Ishikawa (cell line): ENCODE measurements around the gene MCRS1.

Source experiments
- CEBPB ChIP-seq: IDR thresholded peaks from 2 replicates; pipeline ENCODE4 v1.6.1; 2012
- CREB1 ChIP-seq: IDR thresholded peaks from 2 replicates; pipeline ENCODE4 v1.6.1; 2012; ENCODE audit warnings: low read depth
- EP300 ChIP-seq: IDR thresholded peaks from 2 replicates; pipeline ENCODE4 v1.6.1; 2012; ENCODE audit warnings: borderline replicate concordance
- FOXM1 ChIP-seq: IDR thresholded peaks from 2 replicates; pipeline ENCODE4 v1.6.1; 2012; ENCODE audit warnings: low read depth, borderline replicate concordance
- RAD21 ChIP-seq: IDR thresholded peaks from 2 replicates; pipeline ENCODE4 v1.6.1; 2012; ENCODE audit warnings: low read depth
- REST ChIP-seq: IDR thresholded peaks from 2 replicates; pipeline ENCODE4 v1.6.1; 2012; ENCODE audit warnings: low read depth, mild to moderate bottlenecking
- TAF1 ChIP-seq: IDR thresholded peaks from 2 replicates; pipeline ENCODE4 v1.6.1; 2012; ENCODE audit warnings: low read depth, mild to moderate bottlenecking
- TEAD4 ChIP-seq: IDR thresholded peaks from 2 replicates; pipeline ENCODE4 v1.6.1; 2012
- YY1 ChIP-seq: IDR thresholded peaks from 2 replicates; pipeline ENCODE4 v1.6.1; 2012; ENCODE audit warnings: low read depth
- ZBTB7A ChIP-seq: IDR thresholded peaks from 2 replicates; pipeline ENCODE4 v1.6.1; 2012; ENCODE audit warnings: low read depth
- TF ChIP-seq, protein P1 (sequence below): IDR thresholded peaks from 2 replicates; pipeline ENCODE4 v1.6.1; 2012
- TF ChIP-seq, protein P2 (sequence below): IDR thresholded peaks from 2 replicates; pipeline ENCODE4 v1.6.1; 2012

DNA sequence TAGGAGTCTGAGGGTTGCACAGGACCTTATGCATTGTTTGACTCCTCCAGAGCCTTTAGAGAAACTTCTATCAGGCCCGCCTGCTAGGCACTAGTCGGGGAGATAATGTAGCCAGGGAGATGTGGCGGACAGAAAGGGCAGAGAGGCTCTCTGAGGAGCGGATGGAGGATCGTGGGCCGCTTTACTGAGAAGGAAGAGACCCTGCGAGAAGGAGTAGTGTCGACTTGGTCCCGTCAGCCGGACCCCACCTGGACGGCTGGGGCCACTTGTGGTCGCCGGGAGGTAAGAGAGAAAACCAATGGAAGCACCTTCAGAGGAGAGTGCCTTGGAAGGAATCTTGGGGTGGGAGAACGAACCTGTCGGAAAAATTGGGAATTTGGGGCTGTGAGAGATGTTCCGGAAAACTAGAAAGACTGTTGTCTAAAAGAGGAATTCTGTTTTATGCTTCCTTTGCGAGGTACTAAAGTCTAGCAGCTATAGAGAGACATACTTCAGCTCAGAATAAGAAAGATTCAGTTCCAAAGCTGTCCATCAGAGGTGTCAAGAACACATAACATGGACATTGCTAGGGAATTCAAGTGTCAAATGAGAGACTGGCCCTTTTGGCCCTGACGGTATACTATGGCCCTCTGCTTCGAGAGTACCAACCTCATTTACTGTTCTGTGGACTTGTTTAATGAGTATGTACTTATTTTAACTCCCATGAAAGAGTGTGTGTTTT, 660 bp upstream of the MCRS1 start:
- TF ChIP-seq, protein P1, sequence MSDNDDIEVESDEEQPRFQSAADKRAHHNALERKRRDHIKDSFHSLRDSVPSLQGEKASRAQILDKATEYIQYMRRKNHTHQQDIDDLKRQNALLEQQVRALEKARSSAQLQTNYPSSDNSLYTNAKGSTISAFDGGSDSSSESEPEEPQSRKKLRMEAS = no peak
- no peak for TF ChIP-seq FOXM1
- TF ChIP-seq CEBPB = no peak
- TF ChIP-seq TEAD4 = no peak
- no peak for TF ChIP-seq ZBTB7A
- no peak for TF ChIP-seq EP300
- TF ChIP-seq, protein P2, sequence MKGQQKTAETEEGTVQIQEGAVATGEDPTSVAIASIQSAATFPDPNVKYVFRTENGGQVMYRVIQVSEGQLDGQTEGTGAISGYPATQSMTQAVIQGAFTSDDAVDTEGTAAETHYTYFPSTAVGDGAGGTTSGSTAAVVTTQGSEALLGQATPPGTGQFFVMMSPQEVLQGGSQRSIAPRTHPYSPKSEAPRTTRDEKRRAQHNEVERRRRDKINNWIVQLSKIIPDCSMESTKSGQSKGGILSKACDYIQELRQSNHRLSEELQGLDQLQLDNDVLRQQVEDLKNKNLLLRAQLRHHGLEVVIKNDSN = no peak
- no peak for TF ChIP-seq REST
- TF ChIP-seq RAD21 = no peak
- TF ChIP-seq TAF1 = no peak
- no peak for TF ChIP-seq CREB1
- TF ChIP-seq YY1 = no peak
